Endodermal cell (in vitro differentiated cells): ENCODE measurements around the gene JUNB. TPM values are rescaled to one million over a fixed set of nuclear protein-coding genes. Genes with fewer than 3 reads are reported as not detected.

ENCODE experiments used
- DNase-seq: peaks from one replicate; pipeline ENCODE4 v3.0.0-alpha.2; 2017
- H3K27ac ChIP-seq: 2 replicates; pipeline ENCODE4 v1.5.1; 2013; ENCODE audit warnings: mild to moderate bottlenecking, low read depth, low read length, moderate library complexity
- H3K27me3 ChIP-seq: 2 replicates; pipeline ENCODE4 v1.6.1; 2013; ENCODE audit warnings: mild to moderate bottlenecking, low read length, moderate library complexity; ENCODE audit not compliant: insufficient read depth, control insufficient read depth, poor library complexity, severe bottlenecking
- H3K36me3 ChIP-seq: 2 replicates; pipeline ENCODE4 v1.7.0; 2013; ENCODE audit warnings: mild to moderate bottlenecking, low read length, moderate library complexity; ENCODE audit not compliant: control insufficient read depth, insufficient read depth
- H3K4me1 ChIP-seq: one replicate; pipeline ENCODE4 v1.7.0; 2013; ENCODE audit warnings: low read length; ENCODE audit not compliant: control insufficient read depth, insufficient read depth
- H3K4me3 ChIP-seq: 2 replicates; pipeline ENCODE4 v1.5.1; 2013; ENCODE audit warnings: mild to moderate bottlenecking, low read length, moderate library complexity
- H3K9ac ChIP-seq: 2 replicates; pipeline ENCODE4 v1.6.1; 2013; ENCODE audit warnings: mild to moderate bottlenecking, low read length, moderate library complexity; ENCODE audit not compliant: poor library complexity, severe bottlenecking; ENCODE audit errors: extremely low read depth
- H3K9me3 ChIP-seq: 2 replicates; pipeline ENCODE4 v1.6.1; 2013; ENCODE audit warnings: mild to moderate bottlenecking, low read length, moderate library complexity; ENCODE audit not compliant: control insufficient read depth
- H3K27ac Mint-ChIP-seq: 2 replicates; pipeline ENCODE4 v1.8.0; 2020; ENCODE audit warnings: mixed read lengths
- H3K27me3 Mint-ChIP-seq: 2 replicates; pipeline ENCODE4 v1.8.0; 2021; ENCODE audit warnings: mild to moderate bottlenecking, mixed read lengths; ENCODE audit not compliant: insufficient read depth
- H3K36me3 Mint-ChIP-seq: 2 replicates; pipeline ENCODE4 v1.8.0; 2020; ENCODE audit warnings: low read depth, mixed read lengths
- H3K4me1 Mint-ChIP-seq: 2 replicates; pipeline ENCODE4 v1.8.0; 2020; ENCODE audit warnings: mixed read lengths
- H3K4me3 Mint-ChIP-seq: 2 replicates; pipeline ENCODE4 v1.8.0; 2020; ENCODE audit warnings: mild to moderate bottlenecking, moderate library complexity, mixed read lengths
- H3K9me3 Mint-ChIP-seq: 2 replicates; pipeline ENCODE4 v1.8.0; 2020; ENCODE audit warnings: mild to moderate bottlenecking, mixed read lengths
- CTCF ChIP-seq: fragments of 200-600 bp; sonication (generic); conservative IDR thresholded peaks from 2 replicates; pipeline ENCODE4 v1.5.0; 2021; ENCODE audit warnings: antibody characterized with exemption, mild to moderate bottlenecking
- WGBS, 2 experiments: methylation state at CpG; one replicate each; pipeline versions ENCODE4 v1.1.5 to v1.1.7; 2013; ENCODE audit warnings: missing lambda C conversion rate in 2 of 2, mixed read lengths in 1 of 2; ENCODE audit not compliant: insufficient coverage in 1 of 2, insufficient read length in 1 of 2; 5-methylcytosine and 5-hydroxymethylcytosine counted together
- total RNA-seq, 2 donors: library from RNA; stranded (reverse); fragmentation: NEBNext Ultra II Directional in 1 of 2; extraction: Animal tissue kit (Norgen Biotek cat#: 25700) in 1 of 2; gene quantifications; 2 replicates in 1 of 2; 3 replicates in 1 of 2; pipeline ENCODE4 v1.2.1, GENCODE V29; 2021

The JUNB gene
- total RNA-seq, 2 donors from 2014 or later: 6.7 to 7.2 TPM

DNA sequence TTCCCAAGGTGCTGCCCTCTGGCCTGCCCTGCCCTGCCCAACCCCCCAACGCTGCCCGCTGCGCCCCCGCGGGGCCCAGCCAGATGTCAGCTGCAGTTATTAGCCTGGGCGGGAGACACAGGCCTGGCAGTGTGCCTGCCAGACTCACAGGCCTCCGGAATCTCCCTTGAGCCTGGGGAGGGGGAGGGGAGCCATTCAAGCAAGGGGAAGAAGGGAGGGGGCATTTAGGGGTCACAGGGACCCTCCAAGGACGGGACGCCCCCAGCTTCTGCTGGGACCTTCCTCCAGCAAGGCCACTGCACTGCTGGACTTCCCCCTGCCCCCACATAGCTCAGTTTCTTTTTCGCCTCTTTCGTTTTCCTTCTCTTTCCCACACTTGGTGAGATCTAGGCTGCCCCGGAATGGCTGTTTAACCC is 2.6 kb upstream of the JUNB start:
- Histone ChIP-seq H3K4me1 (peaks cover 6% of the 10 kb centered on the region), H3K4me3 (peak overlapping the region; percentile 8), H3K9me3 (no peaks in the 10 kb centered on the region), H3K9ac (no peak overlapping the region), H3K27ac (peak overlapping the region; percentile 26), H3K36me3 (no peaks in the 10 kb centered on the region), H3K27me3 (peaks cover 9% of the 10 kb centered on the region)
- H3K36me3 Mint-ChIP-seq: no peaks in the 10 kb centered on the region
- H3K9me3 Mint-ChIP-seq: no peaks in the 10 kb centered on the region
- peak; percentile 77 for DNase-seq
- WGBS, 2 experiments: 17 to 29% methylated on average over 1 to 12 of the region's 12 CpGs
- no peak for TF ChIP-seq CTCF
- H3K27ac Mint-ChIP-seq: peak overlapping the region; percentile 73
- peak overlapping the region; percentile 74 for H3K4me3 Mint-ChIP-seq
- H3K27me3 Mint-ChIP-seq: peaks cover 9% of the 10 kb centered on the region
- peaks cover 20% of the 10 kb centered on the region for H3K4me1 Mint-ChIP-seq

DNA sequence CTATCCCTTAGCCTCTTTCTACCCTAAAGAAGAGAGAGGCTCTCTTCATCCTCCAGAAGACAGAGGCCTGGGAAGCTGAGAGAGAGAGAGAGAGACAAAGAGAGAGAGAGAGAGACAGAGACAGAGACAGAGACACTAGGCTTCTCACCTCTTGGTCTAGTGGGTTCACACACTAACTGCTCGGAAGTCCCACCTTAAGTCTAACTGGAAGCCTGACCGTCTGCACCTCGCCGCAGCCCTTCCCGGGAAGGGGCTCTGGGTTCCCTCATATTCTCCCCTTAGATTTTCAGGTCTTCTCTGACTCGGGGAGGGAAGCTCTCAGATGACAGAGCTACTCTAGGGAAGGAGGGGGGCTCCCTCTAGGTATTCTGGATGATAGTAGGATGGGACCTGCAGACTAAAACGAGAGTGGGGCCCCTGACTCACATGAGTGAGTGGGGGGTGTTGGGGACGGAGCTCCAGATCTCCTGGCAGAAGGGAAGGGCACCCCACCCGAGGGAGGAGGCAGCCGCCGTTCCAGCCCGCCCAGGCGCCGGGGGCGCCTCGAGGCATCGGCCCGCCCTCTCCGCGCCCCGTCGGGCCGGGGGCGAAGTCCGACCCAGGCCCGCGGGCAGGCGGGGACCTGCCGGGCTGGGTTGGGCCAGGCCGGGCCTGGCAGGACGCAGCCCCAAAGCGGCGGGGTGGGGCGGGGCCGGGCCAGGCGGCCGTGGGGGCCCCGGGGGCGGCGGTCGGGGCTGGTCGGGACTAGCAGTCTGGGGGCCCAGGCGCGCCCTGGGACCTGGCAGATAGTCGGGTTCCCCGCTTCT is 2.0 kb upstream of the JUNB start:
- Histone ChIP-seq H3K4me3 (peak overlapping the region; percentile 8), H3K27me3 (peaks cover 9% of the 10 kb centered on the region), H3K27ac (peak overlapping the region; percentile 1), H3K9ac (no peak overlapping the region), H3K4me1 (peaks cover 6% of the 10 kb centered on the region), H3K36me3 (no peaks in the 10 kb centered on the region), H3K9me3 (no peaks in the 10 kb centered on the region)
- Mint-ChIP-seq H3K4me3 (peak overlapping the region; percentile 74), H3K27ac (peak overlapping the region; percentile 73), H3K36me3 (no peaks in the 10 kb centered on the region), H3K4me1 (peaks cover 23% of the 10 kb centered on the region), H3K27me3 (peaks cover 9% of the 10 kb centered on the region), H3K9me3 (no peaks in the 10 kb centered on the region)
- WGBS, 2 experiments: 5 to 15% methylated on average over 31 to 46 of the region's 46 CpGs
- TF ChIP-seq CTCF: no peak
- no peak for DNase-seq

DNA sequence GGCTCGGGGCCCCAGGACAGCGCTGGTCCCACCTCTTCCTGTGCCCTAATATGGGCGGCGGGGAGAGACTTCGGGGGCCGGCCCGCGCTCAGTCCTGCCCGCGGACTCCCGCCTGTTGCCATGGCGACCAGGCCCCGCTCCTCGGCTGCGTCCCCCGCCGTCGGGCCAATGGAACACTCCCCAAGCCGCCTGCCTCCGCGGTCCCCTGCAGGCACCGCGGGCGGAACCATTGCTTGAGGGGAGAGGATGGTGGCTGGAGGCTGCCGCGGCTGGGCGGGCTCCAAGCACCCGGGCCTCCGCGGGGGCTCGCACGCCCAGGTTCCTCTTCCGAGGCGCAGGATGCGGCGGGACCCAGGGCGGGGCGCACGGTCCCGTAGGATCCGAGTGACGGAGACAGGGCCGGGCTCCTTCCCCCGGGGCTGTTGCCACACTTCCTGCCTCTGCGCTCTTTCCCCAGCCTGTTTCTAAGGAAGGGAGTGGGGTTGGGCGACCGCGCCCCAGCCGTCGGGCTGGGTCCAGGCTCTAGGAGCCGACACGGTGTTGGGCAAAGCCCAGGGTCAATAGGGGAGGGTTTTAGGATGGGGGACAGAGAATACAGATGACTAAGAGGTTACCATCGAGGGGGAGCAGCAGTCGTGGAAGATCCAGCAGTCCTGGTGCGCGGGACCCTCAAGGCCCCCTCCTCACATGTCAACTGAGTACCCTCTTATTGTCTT is 1.2 kb upstream of the JUNB start:
- peak overlapping the region; percentile 30 for H3K27ac Mint-ChIP-seq

More for the DNA sequence above, 1.2 kb upstream of the JUNB start:
- Histone ChIP-seq H3K9ac (no peak overlapping the region), H3K4me3 (peak overlapping the region; percentile 86), H3K4me1 (peaks cover 6% of the 10 kb centered on the region), H3K27ac (peak overlapping the region; percentile 66), H3K27me3 (peaks cover 9% of the 10 kb centered on the region), H3K36me3 (no peaks in the 10 kb centered on the region), H3K9me3 (no peaks in the 10 kb centered on the region)
- H3K4me1 Mint-ChIP-seq: peaks cover 24% of the 10 kb centered on the region
- peak; percentile 98 for DNase-seq
- WGBS, 2 experiments: 2% methylated on average over 29 to 56 of the region's 56 CpGs
- H3K27me3 Mint-ChIP-seq: peaks cover 9% of the 10 kb centered on the region
- H3K9me3 Mint-ChIP-seq: no peaks in the 10 kb centered on the region
- H3K36me3 Mint-ChIP-seq: no peaks in the 10 kb centered on the region
- peak overlapping the region; percentile 74 for H3K4me3 Mint-ChIP-seq
- TF ChIP-seq CTCF: no peak
